Ovary (tissue), 3 donors: Measurements from ENCODE around the gene GFRA1.

Experiments
- EP300 ChIP-seq: sonication (generic); formaldehyde crosslinking; IDR thresholded peaks from one replicate; pipeline ENCODE4 v1.6.1; 2017; ENCODE audit warnings: antibody characterized with exemption
- POLR2A ChIP-seq: fragments of 450-650 bp; IDR thresholded peaks from one replicate; pipeline ENCODE4 v1.6.1; 2017; ENCODE audit warnings: antibody characterized with exemption, mild to moderate bottlenecking, moderate library complexity
- TF ChIP-seq, protein P1 (sequence below), 3 donors: fragments of 450-650 bp in 2 of 3; fragments of 200-600 bp in 1 of 3; IDR thresholded peaks; one replicate each; pipeline versions ENCODE4 v1.5.1 to v1.8.0; 2016 to 2022; ENCODE audit warnings: antibody characterized with exemption in 3 of 3, mild to moderate bottlenecking in 1 of 3
- donor health status: DM: no; HTN: no; CAD: no.

DNA sequence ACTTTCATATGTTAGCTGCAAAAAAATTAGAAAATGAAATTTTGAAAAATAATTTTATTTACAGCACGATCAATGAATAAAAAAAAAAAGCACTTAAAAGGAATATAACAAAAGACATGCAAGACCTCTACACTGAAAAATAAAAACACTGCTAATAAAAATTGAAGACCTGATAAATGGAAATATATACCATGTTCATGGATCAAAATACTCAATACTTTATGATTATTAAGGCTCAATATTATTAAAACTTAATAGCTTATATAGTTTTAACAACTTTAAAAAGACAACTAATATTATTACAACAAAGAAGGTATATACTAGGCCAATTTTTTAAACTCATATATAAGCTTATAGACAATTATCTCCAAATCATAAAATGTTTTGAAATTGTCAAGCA is 143.0 kb downstream of the GFRA1 start:
- TF ChIP-seq POLR2A (no peak), EP300 (no peak)
- TF ChIP-seq, protein P1, sequence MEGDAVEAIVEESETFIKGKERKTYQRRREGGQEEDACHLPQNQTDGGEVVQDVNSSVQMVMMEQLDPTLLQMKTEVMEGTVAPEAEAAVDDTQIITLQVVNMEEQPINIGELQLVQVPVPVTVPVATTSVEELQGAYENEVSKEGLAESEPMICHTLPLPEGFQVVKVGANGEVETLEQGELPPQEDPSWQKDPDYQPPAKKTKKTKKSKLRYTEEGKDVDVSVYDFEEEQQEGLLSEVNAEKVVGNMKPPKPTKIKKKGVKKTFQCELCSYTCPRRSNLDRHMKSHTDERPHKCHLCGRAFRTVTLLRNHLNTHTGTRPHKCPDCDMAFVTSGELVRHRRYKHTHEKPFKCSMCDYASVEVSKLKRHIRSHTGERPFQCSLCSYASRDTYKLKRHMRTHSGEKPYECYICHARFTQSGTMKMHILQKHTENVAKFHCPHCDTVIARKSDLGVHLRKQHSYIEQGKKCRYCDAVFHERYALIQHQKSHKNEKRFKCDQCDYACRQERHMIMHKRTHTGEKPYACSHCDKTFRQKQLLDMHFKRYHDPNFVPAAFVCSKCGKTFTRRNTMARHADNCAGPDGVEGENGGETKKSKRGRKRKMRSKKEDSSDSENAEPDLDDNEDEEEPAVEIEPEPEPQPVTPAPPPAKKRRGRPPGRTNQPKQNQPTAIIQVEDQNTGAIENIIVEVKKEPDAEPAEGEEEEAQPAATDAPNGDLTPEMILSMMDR (IDR thresholded peaks at IDR 0.05) = no peak
